Colonic mucosa (tissue), 4 donors: Measurements from ENCODE around the gene OGDH. TPM values are rescaled to one million over a fixed set of nuclear protein-coding genes. Genes with fewer than 3 reads are reported as not detected.

Experiments
- DNase-seq: peaks from one replicate; pipeline ENCODE4 v3.0.0-alpha.2; 2020
- H3K27ac ChIP-seq: fragments of 200-600 bp; one replicate; pipeline ENCODE4 v1.8.0; 2021
- H3K27me3 ChIP-seq: fragments of 200-600 bp; one replicate; pipeline ENCODE4 v1.8.0; 2021
- H3K36me3 ChIP-seq: fragments of 200-600 bp; one replicate; pipeline ENCODE4 v1.8.0; 2021
- H3K4me1 ChIP-seq: fragments of 200-600 bp; one replicate; pipeline ENCODE4 v1.8.0; 2021; ENCODE audit warnings: mild to moderate bottlenecking
- H3K4me3 ChIP-seq: fragments of 200-600 bp; one replicate; pipeline ENCODE4 v1.8.0; 2021
- H3K9ac ChIP-seq, 2 donors: one replicate each; pipeline ENCODE4 v1.7.0; 2013; ENCODE audit warnings: control low read depth in 2 of 2, low read depth in 2 of 2, low read length in 2 of 2
- H3K9me3 ChIP-seq: fragments of 200-600 bp; one replicate; pipeline ENCODE4 v1.8.0; 2021
- intact Hi-C: fragments of 100-400 bp; cut with DNase I; formaldehyde crosslinking; loops from one replicate; pipeline ENCODE4 v1.14.1; 2022
- total RNA-seq, 2 donors: library from RNA; stranded (reverse); fragmentation: NEBNext Ultra II Directional in 1 of 2; extraction: Animal tissue kit (Norgen Biotek cat#: 25700) in 1 of 2; gene quantifications; one replicate each; pipeline ENCODE4 v1.2.1, GENCODE V29; 2021
- TF ChIP-seq, protein P1 (sequence below): fragments of 200-600 bp; IDR thresholded peaks from one replicate; pipeline ENCODE4 v1.8.0; 2022; ENCODE audit warnings: antibody characterized with exemption, mild to moderate bottlenecking
- donor health status: healthy.
- donor health status: DM: no; HTN: no; CAD: no.
- donor health status: DM: no; HTN: no; CAD: no.

OGDH gene
- total RNA-seq, 2 donors from 2014 or later, result 142 to 164 TPM

DNA sequence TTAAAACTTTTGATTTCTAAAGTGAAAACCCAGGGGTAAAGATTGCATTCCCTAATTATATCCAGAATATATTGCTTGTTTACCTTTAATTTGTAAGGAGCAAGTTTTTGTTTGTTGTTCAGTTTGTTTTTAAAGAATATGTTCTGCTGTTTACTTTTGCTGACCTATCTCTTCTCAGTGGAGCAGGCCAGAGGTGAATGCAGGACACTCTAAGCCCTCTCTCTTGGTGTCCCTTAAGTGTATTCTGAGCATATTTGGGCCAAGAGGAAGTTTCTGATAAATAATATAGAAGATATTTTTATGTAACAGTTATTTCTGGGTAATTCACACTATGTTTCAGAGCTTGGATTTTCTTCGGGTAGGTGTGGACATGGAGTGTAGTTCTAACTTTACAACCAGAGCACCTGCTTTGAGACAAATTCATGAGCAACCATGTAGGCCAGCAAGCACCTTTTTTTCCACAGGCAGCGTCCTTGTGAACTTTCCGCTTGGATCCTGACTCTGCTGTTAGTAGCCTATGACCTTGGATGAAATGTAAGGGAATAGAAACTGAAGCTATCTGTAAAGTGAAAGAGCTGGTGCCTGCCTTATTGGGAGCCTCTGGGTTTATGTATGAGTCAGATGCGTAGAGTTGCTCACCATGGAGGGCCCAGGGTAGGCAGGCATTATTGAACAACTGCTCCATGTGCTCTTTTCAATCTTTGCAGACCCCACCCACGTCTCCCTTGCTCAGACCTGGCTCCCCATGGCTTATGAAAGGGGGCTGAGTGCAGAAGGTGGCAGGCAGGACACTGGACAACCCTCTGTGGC lies 16.1 kb downstream of the OGDH start:
- intact Hi-C loops, result no loop called here
- H3K27ac ChIP-seq, result peak overlapping the region; percentile 25
- no peaks in the 10 kb centered on the region for H3K27me3 ChIP-seq
- no peak overlapping the region for H3K9ac ChIP-seq
- no peaks in the 10 kb centered on the region for H3K36me3 ChIP-seq
- H3K9me3 ChIP-seq, result no peaks in the 10 kb centered on the region
- DNase-seq, result no peak
- no peak overlapping the region for H3K4me3 ChIP-seq
- peaks cover 9% of the 10 kb centered on the region for H3K4me1 ChIP-seq
- TF ChIP-seq, protein P1, sequence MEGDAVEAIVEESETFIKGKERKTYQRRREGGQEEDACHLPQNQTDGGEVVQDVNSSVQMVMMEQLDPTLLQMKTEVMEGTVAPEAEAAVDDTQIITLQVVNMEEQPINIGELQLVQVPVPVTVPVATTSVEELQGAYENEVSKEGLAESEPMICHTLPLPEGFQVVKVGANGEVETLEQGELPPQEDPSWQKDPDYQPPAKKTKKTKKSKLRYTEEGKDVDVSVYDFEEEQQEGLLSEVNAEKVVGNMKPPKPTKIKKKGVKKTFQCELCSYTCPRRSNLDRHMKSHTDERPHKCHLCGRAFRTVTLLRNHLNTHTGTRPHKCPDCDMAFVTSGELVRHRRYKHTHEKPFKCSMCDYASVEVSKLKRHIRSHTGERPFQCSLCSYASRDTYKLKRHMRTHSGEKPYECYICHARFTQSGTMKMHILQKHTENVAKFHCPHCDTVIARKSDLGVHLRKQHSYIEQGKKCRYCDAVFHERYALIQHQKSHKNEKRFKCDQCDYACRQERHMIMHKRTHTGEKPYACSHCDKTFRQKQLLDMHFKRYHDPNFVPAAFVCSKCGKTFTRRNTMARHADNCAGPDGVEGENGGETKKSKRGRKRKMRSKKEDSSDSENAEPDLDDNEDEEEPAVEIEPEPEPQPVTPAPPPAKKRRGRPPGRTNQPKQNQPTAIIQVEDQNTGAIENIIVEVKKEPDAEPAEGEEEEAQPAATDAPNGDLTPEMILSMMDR, result no peak

DNA sequence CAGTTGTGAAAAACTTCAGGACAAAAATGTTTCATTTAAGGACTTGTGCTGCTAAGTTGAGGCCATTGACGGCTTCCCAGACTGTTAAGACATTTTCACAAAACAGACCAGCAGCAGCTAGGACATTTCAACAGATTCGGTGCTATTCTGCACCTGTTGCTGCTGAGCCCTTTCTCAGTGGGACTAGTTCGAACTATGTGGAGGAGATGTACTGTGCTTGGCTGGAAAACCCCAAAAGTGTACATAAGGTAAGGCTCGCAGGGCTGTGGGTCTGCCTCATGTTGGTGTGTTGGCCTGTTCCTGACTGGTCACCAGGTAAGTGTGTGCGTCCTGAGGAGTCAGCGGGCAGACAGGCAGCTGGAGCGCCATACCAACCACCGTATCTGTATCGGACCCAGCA lies 17.9 kb downstream of the OGDH start:
- TF ChIP-seq, protein P1, result no peak
- Histone ChIP-seq H3K36me3 (no peaks in the 10 kb centered on the region), H3K27me3 (no peaks in the 10 kb centered on the region), H3K4me1 (peaks cover 3% of the 10 kb centered on the region), H3K27ac (no peak overlapping the region), H3K9ac (no peak overlapping the region), H3K4me3 (no peak overlapping the region), H3K9me3 (no peaks in the 10 kb centered on the region)
- intact Hi-C loops, result no loop called here
- DNase-seq, result no peak

DNA sequence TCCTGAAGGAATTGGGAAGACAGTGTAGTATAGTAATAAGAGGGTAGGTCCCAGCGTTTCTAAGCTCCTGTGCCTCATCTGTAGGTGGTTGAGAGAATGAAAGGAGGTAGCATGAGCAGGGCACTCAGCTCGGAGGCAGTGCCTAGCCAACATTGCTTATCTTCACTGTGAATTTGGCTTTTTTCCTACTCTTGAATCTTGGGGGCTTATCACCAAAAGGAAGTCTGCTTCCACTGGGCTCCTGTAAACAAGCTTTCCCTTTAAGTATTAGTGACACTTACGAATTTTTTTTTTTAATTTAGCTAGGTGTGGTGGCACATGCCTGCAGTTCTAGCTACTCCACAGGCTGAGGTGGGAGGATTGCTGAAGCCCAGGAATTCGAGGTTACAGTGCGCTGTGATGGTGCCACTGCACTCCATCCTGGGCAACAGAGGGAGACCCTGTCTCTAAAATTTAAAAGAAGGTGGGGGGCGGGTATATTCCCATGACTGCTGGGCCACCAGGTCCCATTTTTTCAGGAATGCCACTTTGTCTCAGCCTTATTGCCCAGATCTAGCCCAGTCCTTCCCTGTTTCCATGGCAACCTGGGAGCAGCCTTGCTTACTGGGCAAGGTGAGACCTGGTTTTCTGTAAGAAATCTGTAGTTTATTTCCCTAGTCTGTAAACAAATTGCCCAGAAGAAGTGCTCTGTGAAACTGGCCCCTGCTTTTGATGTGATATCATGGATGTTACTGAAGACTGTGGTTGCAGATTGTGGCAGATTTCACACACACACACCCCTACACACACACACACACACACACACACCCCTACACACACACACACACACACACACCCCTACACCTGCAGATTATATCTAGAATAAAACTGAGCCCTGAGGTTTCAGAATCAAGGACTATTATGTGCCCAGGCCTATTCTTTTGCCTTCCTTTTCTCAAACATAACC lies 19.4 kb downstream of the OGDH start:
- H3K27me3 ChIP-seq, result no peaks in the 10 kb centered on the region
- intact Hi-C loops, result no loop called here
- H3K4me3 ChIP-seq, result no peak overlapping the region
- TF ChIP-seq, protein P1, result no peak
- DNase-seq, result no peak
- no peak overlapping the region for H3K9ac ChIP-seq
- H3K36me3 ChIP-seq, result no peaks in the 10 kb centered on the region
- H3K4me1 ChIP-seq, result peaks cover 3% of the 10 kb centered on the region
- no peaks in the 10 kb centered on the region for H3K9me3 ChIP-seq
- H3K27ac ChIP-seq, result no peak overlapping the region

DNA sequence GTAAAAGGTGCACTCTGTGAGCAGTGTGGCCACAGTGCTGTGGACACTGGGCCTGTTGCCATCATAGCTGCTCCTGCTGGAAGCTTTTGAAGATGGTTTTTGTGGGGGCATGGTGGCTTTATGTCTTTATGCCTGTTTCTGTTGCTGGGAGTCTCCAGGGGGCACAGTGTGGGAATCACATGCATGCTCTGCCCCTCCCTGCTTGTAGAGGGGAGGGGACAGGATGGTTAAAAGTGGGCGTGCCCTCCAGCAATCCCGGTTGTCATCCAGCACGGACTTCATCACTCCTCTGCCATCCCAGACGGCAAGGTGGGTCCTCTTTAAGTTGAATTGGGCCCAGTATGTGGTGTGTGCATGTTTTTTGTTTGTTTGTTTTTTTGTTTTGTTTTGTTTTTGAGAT lies 20.2 kb downstream of the OGDH start:
- Histone ChIP-seq H3K36me3 (no peaks in the 10 kb centered on the region), H3K4me1 (peaks cover 3% of the 10 kb centered on the region), H3K9ac (no peak overlapping the region), H3K9me3 (no peaks in the 10 kb centered on the region), H3K27me3 (no peaks in the 10 kb centered on the region), H3K27ac (no peak overlapping the region), H3K4me3 (no peak overlapping the region)
- TF ChIP-seq, protein P1, result no peak
- no peak for DNase-seq
- intact Hi-C loops, result no loop called here

DNA sequence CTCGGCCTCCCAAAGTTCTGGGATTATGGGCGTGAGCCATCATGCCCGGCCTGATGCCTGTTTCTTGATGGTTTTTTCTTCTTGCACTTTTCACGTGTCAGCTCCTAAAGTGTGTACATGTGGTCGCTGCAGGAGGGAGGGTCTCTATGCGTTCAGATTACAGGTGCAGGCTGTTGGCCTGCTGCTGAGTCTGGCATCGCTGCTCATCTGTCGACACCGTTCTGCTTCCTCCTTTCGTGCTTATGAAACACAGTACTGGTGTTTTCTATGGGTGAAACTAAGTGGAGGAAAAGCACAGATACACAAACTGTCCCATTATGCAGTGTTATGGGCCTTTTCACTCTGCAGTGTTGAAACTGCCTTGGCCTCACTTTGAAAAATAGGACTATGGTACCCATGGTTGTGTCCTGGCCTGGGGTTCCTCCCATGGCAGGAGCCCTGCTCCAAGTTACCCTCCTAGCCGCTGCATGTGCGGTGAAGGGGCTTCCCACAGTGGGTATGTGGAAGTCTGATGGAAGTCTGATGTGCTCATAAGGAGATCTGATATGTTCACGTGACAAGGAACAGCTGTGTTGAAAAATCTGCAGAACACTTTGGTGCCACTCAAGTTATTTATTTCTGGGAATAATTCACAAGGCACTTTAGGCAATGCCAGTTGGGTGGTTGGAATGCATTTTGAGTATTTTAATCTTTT lies 23.5 kb downstream of the OGDH start:
- Histone ChIP-seq H3K9ac (no peak overlapping the region), H3K4me1 (peaks cover 24% of the 10 kb centered on the region), H3K27ac (no peak overlapping the region), H3K27me3 (no peaks in the 10 kb centered on the region), H3K4me3 (no peak overlapping the region), H3K36me3 (no peaks in the 10 kb centered on the region), H3K9me3 (no peaks in the 10 kb centered on the region)
- TF ChIP-seq, protein P1, result no peak
- no peak for DNase-seq
- intact Hi-C loops, result no loop called here
